DND-41 (cell line): ENCODE data around the gene GTPBP4.

ENCODE experiments used
- CTCF ChIP-seq: IDR thresholded peaks from 2 replicates; pipeline ENCODE4 v1.5.1; 2012; ENCODE audit warnings: borderline replicate concordance, low read length, moderate library complexity, mild to moderate bottlenecking; ENCODE audit not compliant: poor library complexity, severe bottlenecking; ENCODE audit errors: extremely low read depth
- EZH2 ChIP-seq: IDR thresholded peaks from 3 replicates; pipeline ENCODE4 v1.6.1; 2012; ENCODE audit warnings: borderline replicate concordance, low read depth, mild to moderate bottlenecking, moderate library complexity, low read length, inconsistent platforms; ENCODE audit not compliant: severe bottlenecking

DNA sequence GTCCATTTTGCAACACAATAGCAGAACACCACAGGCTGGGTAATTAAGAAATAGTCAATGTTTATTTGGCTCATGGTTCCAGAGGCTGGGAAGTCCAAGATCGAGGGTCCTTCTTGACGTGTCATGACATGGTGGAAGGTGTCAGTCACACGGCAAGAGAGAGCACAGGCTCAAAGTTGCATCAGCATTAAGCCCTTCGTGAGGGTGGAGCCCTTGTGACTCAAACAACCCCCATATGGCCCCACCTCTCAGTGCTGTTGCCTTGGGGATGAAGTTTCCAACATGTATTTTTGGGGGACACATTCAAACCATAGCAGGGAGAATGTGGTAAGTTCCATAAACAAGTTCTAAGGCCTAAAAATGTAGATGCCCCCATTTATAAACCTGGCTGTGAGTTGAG, 24.6 kb upstream of the GTPBP4 start:
- TF ChIP-seq CTCF (no peak), EZH2 (no peak)
